Measurements from ENCODE around the gene IRF7. TPM values are rescaled to one million over a fixed set of nuclear protein-coding genes. Genes with fewer than 3 reads are reported as not detected.

The IRF7 gene
- total RNA-seq, 1 donor from 2014 or later, result 12.6 TPM

DNA sequence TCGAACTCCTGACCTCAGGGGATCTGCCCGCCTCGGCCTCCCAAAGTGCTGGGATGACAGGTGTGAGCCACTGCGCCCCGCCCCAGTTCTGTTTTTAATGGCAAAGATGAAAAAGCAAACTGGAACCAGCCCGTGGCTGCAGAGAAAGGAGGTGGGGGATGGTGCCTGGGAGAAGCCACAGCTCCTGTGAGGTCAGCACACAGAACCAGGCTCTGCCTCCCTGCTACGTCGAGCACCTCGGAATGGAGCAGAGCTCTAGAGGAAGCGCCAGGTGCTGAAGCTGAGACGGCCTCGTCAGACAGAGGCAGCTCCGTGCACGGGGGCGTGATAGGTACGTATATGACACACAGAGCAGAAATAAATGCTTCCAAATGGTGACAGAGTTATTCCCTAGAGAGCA, 29.8 kb upstream of the IRF7 start:
- Mint-ChIP-seq H3K9me3 (ENCODE audit: low read depth) (no peaks in the 10 kb centered on the region), H3K27me3 (no peaks in the 10 kb centered on the region), H3K4me1 (ENCODE audit: low read depth) (no peaks in the 10 kb centered on the region), H3K27ac (no peak overlapping the region), H3K4me3 (ENCODE audit: low read depth) (no peak overlapping the region), H3K36me3 (ENCODE audit: insufficient read depth) (peaks cover 6% of the 10 kb centered on the region)
- no peak for DNase-seq (ENCODE audit: low spot score, unreplicated experiment)
- no peak for TF ChIP-seq CTCF (IDR thresholded peaks at IDR 0.05; ENCODE audit: unreplicated experiment)

GRCh38 chr11:643849-644738, 28.3 kb upstream of the IRF7 start:
- no peak for DNase-seq (ENCODE audit: low spot score, unreplicated experiment)
- peaks cover 4% of the 10 kb centered on the region for H3K27me3 Mint-ChIP-seq
- peaks cover 6% of the 10 kb centered on the region for H3K36me3 Mint-ChIP-seq (ENCODE audit: insufficient read depth)
- no peak for TF ChIP-seq CTCF (IDR thresholded peaks at IDR 0.05; ENCODE audit: unreplicated experiment)
- H3K4me3 Mint-ChIP-seq (ENCODE audit: low read depth), result no peak overlapping the region
- no peaks in the 10 kb centered on the region for H3K4me1 Mint-ChIP-seq (ENCODE audit: low read depth)
- no peak overlapping the region for H3K27ac Mint-ChIP-seq
- H3K9me3 Mint-ChIP-seq (ENCODE audit: low read depth), result no peaks in the 10 kb centered on the region

DNA sequence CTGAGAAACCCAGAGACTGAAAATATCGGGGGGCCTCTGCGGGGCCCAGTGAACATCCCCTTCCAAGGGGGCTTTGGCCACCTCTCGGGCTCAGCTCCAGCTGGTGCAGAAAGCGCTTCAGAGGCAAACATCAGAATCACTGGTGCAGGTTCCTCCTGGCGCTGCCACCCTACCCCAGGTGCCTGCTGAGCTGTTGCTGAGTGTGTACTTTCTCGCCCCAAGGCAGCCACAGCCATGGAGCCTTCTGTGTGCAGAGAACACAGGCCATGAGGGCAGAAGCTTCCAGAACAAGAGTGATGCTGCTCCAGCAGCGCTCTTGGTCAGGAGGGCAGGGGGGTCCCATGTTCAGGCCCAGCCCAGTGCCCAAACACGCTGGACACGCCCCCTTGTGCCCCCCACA, 27.6 kb upstream of the IRF7 start:
- H3K4me1 Mint-ChIP-seq (ENCODE audit: low read depth), result peaks cover 4% of the 10 kb centered on the region
- DNase-seq (ENCODE audit: low spot score, unreplicated experiment), result no peak
- H3K27ac Mint-ChIP-seq, result no peak overlapping the region
- H3K27me3 Mint-ChIP-seq, result peaks cover 11% of the 10 kb centered on the region
- peaks cover 5% of the 10 kb centered on the region for H3K36me3 Mint-ChIP-seq (ENCODE audit: insufficient read depth)
- no peaks in the 10 kb centered on the region for H3K9me3 Mint-ChIP-seq (ENCODE audit: low read depth)
- no peak overlapping the region for H3K4me3 Mint-ChIP-seq (ENCODE audit: low read depth)
- TF ChIP-seq CTCF (IDR thresholded peaks at IDR 0.05; ENCODE audit: unreplicated experiment), result no peak

DNA sequence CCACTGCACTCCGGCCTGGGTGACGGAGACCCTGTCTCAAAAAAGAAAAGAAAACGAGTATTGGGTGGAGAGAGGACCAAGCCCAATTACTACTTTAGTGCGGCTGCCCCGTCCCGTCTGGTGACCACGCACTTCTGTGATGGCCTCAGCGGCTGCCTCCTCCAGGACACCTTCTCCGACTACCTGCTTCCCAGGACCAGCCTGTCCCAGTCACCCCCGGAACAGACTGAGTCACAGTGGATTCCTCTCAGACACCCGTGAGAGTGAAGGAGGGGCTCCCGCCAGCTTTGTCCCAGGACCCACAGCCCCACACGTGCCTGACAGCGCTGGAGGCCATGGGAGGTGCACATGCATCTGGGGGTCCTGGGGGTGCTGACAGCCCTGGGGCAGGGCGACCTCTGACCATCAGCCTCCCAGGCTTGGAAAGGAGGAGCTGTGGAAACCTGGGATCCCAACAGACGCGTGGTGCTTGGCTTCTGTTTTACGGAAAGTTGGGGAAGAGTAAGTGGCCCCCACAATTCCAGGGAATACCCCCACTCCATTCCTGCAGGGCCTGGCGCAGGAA, 26.1 kb upstream of the IRF7 start:
- no peak overlapping the region for H3K4me3 Mint-ChIP-seq (ENCODE audit: low read depth)
- TF ChIP-seq CTCF (IDR thresholded peaks at IDR 0.05; ENCODE audit: unreplicated experiment), result no peak
- no peak overlapping the region for H3K27ac Mint-ChIP-seq
- H3K9me3 Mint-ChIP-seq (ENCODE audit: low read depth), result no peaks in the 10 kb centered on the region
- no peak for DNase-seq (ENCODE audit: low spot score, unreplicated experiment)
- H3K27me3 Mint-ChIP-seq, result peaks cover 23% of the 10 kb centered on the region
- H3K4me1 Mint-ChIP-seq (ENCODE audit: low read depth), result peaks cover 7% of the 10 kb centered on the region
- H3K36me3 Mint-ChIP-seq (ENCODE audit: insufficient read depth), result peaks cover 3% of the 10 kb centered on the region

- no peak overlapping the region for H3K4me3 Mint-ChIP-seq (ENCODE audit: low read depth)
- H3K27me3 Mint-ChIP-seq, result peaks cover 38% of the 10 kb centered on the region
- no peak overlapping the region for H3K27ac Mint-ChIP-seq
- H3K4me1 Mint-ChIP-seq (ENCODE audit: low read depth), result peaks cover 9% of the 10 kb centered on the region
- H3K36me3 Mint-ChIP-seq (ENCODE audit: insufficient read depth), result peaks cover 3% of the 10 kb centered on the region
- no peaks in the 10 kb centered on the region for H3K9me3 Mint-ChIP-seq (ENCODE audit: low read depth)
- no peak for TF ChIP-seq CTCF (IDR thresholded peaks at IDR 0.05; ENCODE audit: unreplicated experiment)
- no peak for DNase-seq (ENCODE audit: low spot score, unreplicated experiment)
These were observed 24.4 kb upstream of the IRF7 start for GRCh38 chr11:640021-640706.

Data from progenitor cell of endocrine pancreas (in vitro differentiated cells).